Right cardiac atrium (tissue), 5 donors: ENCODE data around the gene CPXM2. TPM values are rescaled to one million over a fixed set of nuclear protein-coding genes. Genes with fewer than 3 reads are reported as not detected.

Experiments
- ATAC-seq, 2 donors: fragments of 200-7000 bp; cut with Tn5 transposase; one replicate each; pipeline versions ENCODE4 v1.8.0 to v1.9.1; 2020; ENCODE audit warnings: moderate library complexity in 2 of 2, mild to moderate bottlenecking in 1 of 2
- DNase-seq, 3 donors: peaks; one replicate each; pipeline ENCODE4 v3.0.0-alpha.2; 2020
- H3K27ac ChIP-seq: one replicate; pipeline ENCODE4 v1.5.1; 2013; ENCODE audit warnings: mild to moderate bottlenecking, low read length, control low read depth, moderate library complexity
- H3K27me3 ChIP-seq: one replicate; pipeline ENCODE4 v1.6.1; 2013; ENCODE audit not compliant: control insufficient read depth, insufficient read depth
- H3K4me1 ChIP-seq: one replicate; pipeline ENCODE4 v1.6.1; 2013; ENCODE audit warnings: low read length; ENCODE audit not compliant: control insufficient read depth, insufficient read depth
- H3K4me3 ChIP-seq: one replicate; pipeline ENCODE4 v1.5.1; 2013; ENCODE audit warnings: low read length, control low read depth
- H3K9me3 ChIP-seq: one replicate; pipeline ENCODE4 v1.6.1; 2013; ENCODE audit warnings: low read length; ENCODE audit not compliant: control insufficient read depth
- WGBS: extraction: QIAGEN DNeasy Blood & Tissue Kit; methylation state at CpG from one replicate; pipeline ENCODE4 v1.1.7; 2013; 5-methylcytosine and 5-hydroxymethylcytosine counted together
- intact Hi-C, 4 donors: fragments of 100-400 bp; cut with DNase I; formaldehyde crosslinking; loops; one replicate each; pipeline versions ENCODE4 v1.11.0 to v1.14.0; 2022 to 2023
- polyA plus RNA-seq: library from polyadenylated mRNA; stranded (reverse); fragments of 200-250 nt; gene quantifications from one replicate; pipeline ENCODE4 v1.2.3, GENCODE V29; 2013
- total RNA-seq, 4 donors: library from RNA; stranded (reverse); fragmentation: NEBNext Ultra II Directional; extraction: Animal tissue kit (Norgen Biotek cat#: 25700); gene quantifications; one replicate each; pipeline ENCODE4 v1.2.1, GENCODE V29; 2021
- donor health status: healthy with polysubstance abuse.
- donor health status: DM: no; HTN: yes; CAD: no.
- donor health status: DM: no; HTN: no; CAD: no.
- donor health status: DM: no; HTN: yes; CAD: no; lungs with severe emphysema.
- donor health status: DM: yes; HTN: yes; CAD: no.

The CPXM2 gene
- total and polyA plus RNA-seq, 5 donors, result 2.1 to 12.8 (median 6.7) TPM

- DNase-seq (no peak), ATAC-seq (no peak)
- Histone ChIP-seq H3K27me3 (no peaks in the 10 kb centered on the region), H3K4me1 (no peaks in the 10 kb centered on the region), H3K9me3 (no peaks in the 10 kb centered on the region), H3K27ac (no peak overlapping the region), H3K4me3 (no peak overlapping the region)
- 74% methylated on average over 10 of the region's 10 CpGs for WGBS
- intact Hi-C loops, result no loop called here
Observed at GRCh38 chr10:123795196-123795780, 96.3 kb downstream of the CPXM2 start.

GRCh38 chr10:123792248-123792978 lies 99.2 kb downstream of the CPXM2 start:
- ATAC-seq, result peak in 1 of 2 donors; percentile 40
- 64% methylated on average over 11 of the region's 11 CpGs for WGBS
- no peaks in the 10 kb centered on the region for H3K27me3 ChIP-seq
- intact Hi-C loops, result no loop called here
- no peak overlapping the region for H3K4me3 ChIP-seq
- no peak overlapping the region for H3K27ac ChIP-seq
- H3K9me3 ChIP-seq, result no peaks in the 10 kb centered on the region
- no peak for DNase-seq
- H3K4me1 ChIP-seq, result no peaks in the 10 kb centered on the region

GRCh38 chr10:123790132-123790885 lies 101.3 kb downstream of the CPXM2 start:
- no peaks in the 10 kb centered on the region for H3K4me1 ChIP-seq
- no peak for DNase-seq
- H3K4me3 ChIP-seq, result no peak overlapping the region
- WGBS, result 88% methylated on average over 13 of the region's 13 CpGs
- H3K27me3 ChIP-seq, result no peaks in the 10 kb centered on the region
- no peak overlapping the region for H3K27ac ChIP-seq
- ATAC-seq, result no peak
- intact Hi-C loops, result no loop called here
- H3K9me3 ChIP-seq, result no peaks in the 10 kb centered on the region

- no peaks in the 10 kb centered on the region for H3K27me3 ChIP-seq
- intact Hi-C loops, result no loop called here
- H3K9me3 ChIP-seq, result no peaks in the 10 kb centered on the region
- no peak overlapping the region for H3K27ac ChIP-seq
- ATAC-seq (no peak), DNase-seq (no peak)
- H3K4me1 ChIP-seq, result no peaks in the 10 kb centered on the region
- H3K4me3 ChIP-seq, result no peak overlapping the region
- 80% methylated on average over 5 of the region's 5 CpGs for WGBS
Observed at GRCh38 chr10:123788981-123789380, 102.6 kb downstream of the CPXM2 start.

GRCh38 chr10:123787566-123787965 lies 104.0 kb downstream of the CPXM2 start:
- Histone ChIP-seq H3K27me3 (no peaks in the 10 kb centered on the region), H3K4me1 (no peaks in the 10 kb centered on the region), H3K9me3 (no peaks in the 10 kb centered on the region), H3K27ac (no peak overlapping the region), H3K4me3 (no peak overlapping the region)
- intact Hi-C loops, result no loop called here
- ATAC-seq, result no peak
- no peak for DNase-seq
- 74% methylated on average over 5 of the region's 5 CpGs for WGBS

GRCh38 chr10:123786896-123787295 lies 104.7 kb downstream of the CPXM2 start:
- Histone ChIP-seq H3K4me3 (no peak overlapping the region), H3K9me3 (no peaks in the 10 kb centered on the region), H3K27ac (no peak overlapping the region), H3K4me1 (no peaks in the 10 kb centered on the region), H3K27me3 (no peaks in the 10 kb centered on the region)
- DNase-seq (no peak), ATAC-seq (no peak)
- intact Hi-C loops, result no loop called here
- WGBS, result 43% methylated on average over 1 of the region's 1 CpG

- Histone ChIP-seq H3K4me3 (no peak overlapping the region), H3K9me3 (no peaks in the 10 kb centered on the region), H3K4me1 (no peaks in the 10 kb centered on the region), H3K27ac (no peak overlapping the region), H3K27me3 (no peaks in the 10 kb centered on the region)
- DNase-seq (no peak), ATAC-seq (no peak)
- WGBS, result 88% methylated on average over 7 of the region's 7 CpGs
- intact Hi-C loops, result no loop called here
Observed at GRCh38 chr10:123786306-123786705, 105.3 kb downstream of the CPXM2 start.

- no peaks in the 10 kb centered on the region for H3K9me3 ChIP-seq
- no peak overlapping the region for H3K4me3 ChIP-seq
- DNase-seq, result no peak
- H3K4me1 ChIP-seq, result no peaks in the 10 kb centered on the region
- intact Hi-C loops, result no loop called here
- no peak overlapping the region for H3K27ac ChIP-seq
- WGBS, result 59% methylated on average over 7 of the region's 7 CpGs
- no peaks in the 10 kb centered on the region for H3K27me3 ChIP-seq
- no peak for ATAC-seq
Observed at GRCh38 chr10:123784646-123785045, 107.0 kb downstream of the CPXM2 start.

- H3K27ac ChIP-seq, result no peak overlapping the region
- WGBS, result 82% methylated on average over 3 of the region's 3 CpGs
- H3K4me3 ChIP-seq, result no peak overlapping the region
- no peaks in the 10 kb centered on the region for H3K9me3 ChIP-seq
- DNase-seq (no peak), ATAC-seq (no peak)
- no peaks in the 10 kb centered on the region for H3K4me1 ChIP-seq
- H3K27me3 ChIP-seq, result no peaks in the 10 kb centered on the region
- intact Hi-C loops, result no loop called here
Observed at GRCh38 chr10:123784216-123784615, 107.4 kb downstream of the CPXM2 start.

GRCh38 chr10:123783296-123783695 lies 108.3 kb downstream of the CPXM2 start:
- no peak overlapping the region for H3K27ac ChIP-seq
- no peaks in the 10 kb centered on the region for H3K9me3 ChIP-seq
- ATAC-seq (no peak), DNase-seq (no peak)
- intact Hi-C loops, result no loop called here
- no peaks in the 10 kb centered on the region for H3K4me1 ChIP-seq
- H3K27me3 ChIP-seq, result no peaks in the 10 kb centered on the region
- 50% methylated on average over 3 of the region's 3 CpGs for WGBS
- no peak overlapping the region for H3K4me3 ChIP-seq

GRCh38 chr10:123782549-123782948 lies 109.1 kb downstream of the CPXM2 start:
- H3K27ac ChIP-seq, result no peak overlapping the region
- intact Hi-C loops, result no loop called here
- H3K9me3 ChIP-seq, result no peaks in the 10 kb centered on the region
- H3K27me3 ChIP-seq, result no peaks in the 10 kb centered on the region
- H3K4me3 ChIP-seq, result no peak overlapping the region
- ATAC-seq (no peak), DNase-seq (no peak)
- H3K4me1 ChIP-seq, result no peaks in the 10 kb centered on the region
- 80% methylated on average over 5 of the region's 5 CpGs for WGBS
